Upper lobe of left lung (tissue), 6 donors: ENCODE results near the gene EBF3. TPM values are rescaled to one million over a fixed set of nuclear protein-coding genes. Genes with fewer than 3 reads are reported as not detected.

Source experiments
- ATAC-seq, 2 donors: fragments of 200-7000 bp; cut with Tn5 transposase; one replicate each; pipeline ENCODE4 v1.9.1; 2022; ENCODE audit warnings: mild to moderate bottlenecking in 2 of 2, moderate library complexity in 2 of 2; ENCODE audit not compliant: low FRiP score in 2 of 2
- DNase-seq, 2 donors: peaks; one replicate each; pipeline ENCODE4 v3.0.0-alpha.2; 2019 to 2020
- H3K27ac ChIP-seq, 4 donors: fragments of 200-600 bp; sonication (generic); one replicate each; pipeline ENCODE4 v1.5.1; 2016 to 2019
- H3K27me3 ChIP-seq, 4 donors: fragments of 200-600 bp; sonication (generic); one replicate each; pipeline ENCODE4 v1.5.1; 2017 to 2019
- H3K36me3 ChIP-seq, 4 donors: fragments of 200-600 bp; sonication (generic); one replicate each; pipeline ENCODE4 v1.5.1; 2016 to 2019
- H3K4me1 ChIP-seq, 4 donors: fragments of 200-600 bp; sonication (generic); one replicate each; pipeline ENCODE4 v1.5.1; 2018 to 2019
- H3K4me3 ChIP-seq, 4 donors: fragments of 200-600 bp; sonication (generic); one replicate each; pipeline ENCODE4 v1.5.1; 2017 to 2019; ENCODE audit warnings: mild to moderate bottlenecking in 2 of 4, moderate library complexity in 1 of 4
- H3K9me3 ChIP-seq, 4 donors: fragments of 200-600 bp; sonication (generic); one replicate each; pipeline ENCODE4 v1.5.1; 2018 to 2019
- CTCF ChIP-seq, 6 experiments: fragments of 450-650 bp in 4 of 6; fragments of 200-600 bp in 2 of 6; sonication (generic) in 2 of 6; IDR thresholded peaks; one replicate each; pipeline ENCODE4 v1.5.1; 2016 to 2019; ENCODE audit warnings: antibody characterized with exemption in 6 of 6
- EP300 ChIP-seq, 4 donors: sonication (generic); formaldehyde crosslinking; IDR thresholded peaks; one replicate each; pipeline ENCODE4 v1.5.1; 2017; ENCODE audit warnings: antibody characterized with exemption in 4 of 4, control low read depth in 2 of 4
- POLR2A ChIP-seq, 4 donors: fragments of 450-650 bp; IDR thresholded peaks; one replicate each; pipeline ENCODE4 v1.5.1; 2016 to 2017; ENCODE audit warnings: antibody characterized with exemption in 4 of 4, mild to moderate bottlenecking in 2 of 4
- POLR2AphosphoS5 ChIP-seq, 2 donors: sonication (generic); formaldehyde crosslinking; IDR thresholded peaks; one replicate each; pipeline ENCODE4 v1.5.1; 2017; ENCODE audit warnings: antibody characterized with exemption in 2 of 2
- WGBS, 2 donors: methylation state at CpG; one replicate each; pipeline ENCODE4 v1.1.5; 2017 to 2018; 5-methylcytosine and 5-hydroxymethylcytosine counted together
- total RNA-seq, 6 donors: library from RNA; depleted of rRNA in 4 of 6; stranded (reverse); fragments of >200 nt in 4 of 6; gene quantifications; one replicate each; pipeline versions ENCODE4 v1.1.0 to v1.2.1, GENCODE V29; 2016 to 2021
- donor health status: DM: no; HTN: no; CAD: no; lungs with moderate emphysema.
- donor health status: DM: no; HTN: yes; CAD: no; lungs with severe emphysema.

The EBF3 gene
- total RNA-seq, 6 donors from 2014 or later = 0.06 to 0.51 TPM; not detected in 4

- H3K27me3 ChIP-seq = no peaks in the 10 kb centered on the region
- no peak overlapping the region for H3K4me3 ChIP-seq
- 70% methylated on average over 2 to 3 of the region's 3 CpGs for WGBS, 2 donors
- no peak for DNase-seq
- no peaks in the 10 kb centered on the region for H3K4me1 ChIP-seq
- TF ChIP-seq CTCF (IDR thresholded peaks at IDR 0.05) = no peak
- TF ChIP-seq POLR2AphosphoS5 (IDR thresholded peaks at IDR 0.05) = no peak
- no peak for TF ChIP-seq POLR2A (IDR thresholded peaks at IDR 0.05)
- TF ChIP-seq EP300 (IDR thresholded peaks at IDR 0.05) = no peak
- no peak for ATAC-seq
- no peak overlapping the region for H3K27ac ChIP-seq
- H3K36me3 ChIP-seq = no peaks in the 10 kb centered on the region
- H3K9me3 ChIP-seq = peaks cover 4 to 9% (median 6%) of the 10 kb centered on the region in 4 donors
These were observed 164.1 kb downstream of the EBF3 start for GRCh38 chr10:129799942-129800341.

- H3K36me3 ChIP-seq = no peaks in the 10 kb centered on the region
- H3K27me3 ChIP-seq = no peaks in the 10 kb centered on the region
- no peak overlapping the region for H3K27ac ChIP-seq
- no peaks in the 10 kb centered on the region for H3K9me3 ChIP-seq
- TF ChIP-seq POLR2A (IDR thresholded peaks at IDR 0.05) (no peak), CTCF (IDR thresholded peaks at IDR 0.05) (no peak), EP300 (IDR thresholded peaks at IDR 0.05) (no peak), POLR2AphosphoS5 (IDR thresholded peaks at IDR 0.05) (no peak)
- DNase-seq = no peak
- no peak for ATAC-seq
- H3K4me3 ChIP-seq = no peak overlapping the region
- WGBS, 2 donors = 69 to 83% methylated on average over 6 to 7 of the region's 14 CpGs
- H3K4me1 ChIP-seq = no peaks in the 10 kb centered on the region
These were observed 167.2 kb downstream of the EBF3 start for GRCh38 chr10:129796710-129797420.

- Histone ChIP-seq H3K9me3 (no peaks in the 10 kb centered on the region), H3K4me1 (no peaks in the 10 kb centered on the region), H3K36me3 (no peaks in the 10 kb centered on the region), H3K4me3 (no peak overlapping the region), H3K27me3 (no peaks in the 10 kb centered on the region), H3K27ac (no peak overlapping the region)
- ATAC-seq = no peak
- DNase-seq = no peak
- WGBS, 2 donors = 90 to 94% methylated on average over 22 of the region's 22 CpGs
- TF ChIP-seq CTCF (IDR thresholded peaks at IDR 0.05) (no peak), POLR2AphosphoS5 (IDR thresholded peaks at IDR 0.05) (no peak), POLR2A (IDR thresholded peaks at IDR 0.05) (no peak), EP300 (IDR thresholded peaks at IDR 0.05) (no peak)
These were observed 170.1 kb downstream of the EBF3 start for GRCh38 chr10:129793996-129794395.

- DNase-seq (no peak), ATAC-seq (no peak)
- Histone ChIP-seq H3K36me3 (no peaks in the 10 kb centered on the region), H3K4me3 (no peak overlapping the region), H3K27me3 (no peaks in the 10 kb centered on the region), H3K9me3 (no peaks in the 10 kb centered on the region), H3K27ac (no peak overlapping the region), H3K4me1 (no peaks in the 10 kb centered on the region)
- TF ChIP-seq CTCF (IDR thresholded peaks at IDR 0.05) = no peak
- TF ChIP-seq POLR2A (IDR thresholded peaks at IDR 0.05) = no peak
- no peak for TF ChIP-seq EP300 (IDR thresholded peaks at IDR 0.05)
- TF ChIP-seq POLR2AphosphoS5 (IDR thresholded peaks at IDR 0.05) = no peak
- WGBS, 2 donors = 75 to 84% methylated on average over 6 of the region's 6 CpGs
These were observed 170.6 kb downstream of the EBF3 start for GRCh38 chr10:129793479-129793878.

GRCh38 chr10:129792864-129793263 lies 171.2 kb downstream of the EBF3 start:
- Histone ChIP-seq H3K4me1 (no peaks in the 10 kb centered on the region), H3K36me3 (no peaks in the 10 kb centered on the region), H3K4me3 (no peak overlapping the region), H3K27me3 (no peaks in the 10 kb centered on the region), H3K9me3 (no peaks in the 10 kb centered on the region), H3K27ac (no peak overlapping the region)
- 97 to 98% methylated on average over 10 of the region's 10 CpGs for WGBS, 2 donors
- TF ChIP-seq EP300 (IDR thresholded peaks at IDR 0.05) (no peak), POLR2A (IDR thresholded peaks at IDR 0.05) (no peak)
- DNase-seq (no peak), ATAC-seq (no peak)
